ENCODE measurements around the gene MOK.

DNA sequence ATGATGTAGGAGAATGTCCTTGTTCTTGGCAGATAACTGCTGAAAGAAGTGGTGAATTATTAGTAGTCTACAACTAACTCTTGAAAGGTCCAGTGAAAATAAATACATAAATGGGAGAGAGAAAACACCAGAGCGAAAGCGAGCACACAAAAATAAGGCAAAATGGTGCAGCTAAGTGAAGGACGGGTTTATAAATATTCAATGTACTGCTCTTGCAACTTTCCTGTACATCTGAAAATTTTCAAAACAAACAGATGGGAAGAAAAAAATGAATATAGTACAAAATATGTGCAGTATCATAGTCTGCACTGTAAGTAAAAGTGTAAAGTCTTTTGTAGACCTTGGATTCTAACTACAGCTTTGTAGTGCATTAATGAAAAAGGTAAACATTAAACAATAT lies 1.3 kb downstream of the MOK start:
- TF ChIP-seq EZH2phosphoT487 (IDR thresholded peaks at IDR 0.05; ENCODE audit: low read depth), result no peak
- TF ChIP-seq, protein P1, sequence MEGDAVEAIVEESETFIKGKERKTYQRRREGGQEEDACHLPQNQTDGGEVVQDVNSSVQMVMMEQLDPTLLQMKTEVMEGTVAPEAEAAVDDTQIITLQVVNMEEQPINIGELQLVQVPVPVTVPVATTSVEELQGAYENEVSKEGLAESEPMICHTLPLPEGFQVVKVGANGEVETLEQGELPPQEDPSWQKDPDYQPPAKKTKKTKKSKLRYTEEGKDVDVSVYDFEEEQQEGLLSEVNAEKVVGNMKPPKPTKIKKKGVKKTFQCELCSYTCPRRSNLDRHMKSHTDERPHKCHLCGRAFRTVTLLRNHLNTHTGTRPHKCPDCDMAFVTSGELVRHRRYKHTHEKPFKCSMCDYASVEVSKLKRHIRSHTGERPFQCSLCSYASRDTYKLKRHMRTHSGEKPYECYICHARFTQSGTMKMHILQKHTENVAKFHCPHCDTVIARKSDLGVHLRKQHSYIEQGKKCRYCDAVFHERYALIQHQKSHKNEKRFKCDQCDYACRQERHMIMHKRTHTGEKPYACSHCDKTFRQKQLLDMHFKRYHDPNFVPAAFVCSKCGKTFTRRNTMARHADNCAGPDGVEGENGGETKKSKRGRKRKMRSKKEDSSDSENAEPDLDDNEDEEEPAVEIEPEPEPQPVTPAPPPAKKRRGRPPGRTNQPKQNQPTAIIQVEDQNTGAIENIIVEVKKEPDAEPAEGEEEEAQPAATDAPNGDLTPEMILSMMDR (IDR thresholded peaks at IDR 0.05; ENCODE audit: low read depth, low read length), result no peak

Data from OCI-LY3 (cell line).